H1 (cell line): ENCODE measurements around the gene EPB41L4A. TPM values are rescaled to one million over a fixed set of nuclear protein-coding genes. Genes with fewer than 3 reads are reported as not detected.

Experiments used
- CTCF ChIA-PET: fragments of 300-600 bp; sonication (Branson Sonifier 250); formaldehyde crosslinking; loops from one replicate; lab custom pipeline; 2021; ENCODE audit not compliant: partially characterized antibody; lab: Charles Lee
- POLR2A ChIA-PET: fragments of 300-600 bp; sonication (Branson Sonifier 250); formaldehyde crosslinking; loops from one replicate; lab custom pipeline; 2021; ENCODE audit warnings: inconsistent platforms; ENCODE audit not compliant: partially characterized antibody; lab: Charles Lee
- DNase-seq, 2 experiments: peaks; one replicate each; pipeline versions ENCODE4 v3.0.0 to v3.0.0-alpha.2; 2010 to 2022; ENCODE audit warnings: low spot score in 2 of 2, low read depth in 1 of 2, mixed read lengths in 1 of 2
- FAIRE-seq: peaks from 2 replicates; lab custom pipeline; 2011; peaks lifted over from hg19 to GRCh38; lab: Jason Lieb, UNC
- H2AFZ ChIP-seq: 2 replicates; pipeline ENCODE4 v1.8.1; 2012; ENCODE audit warnings: low read length, inconsistent platforms
- H2AK5ac ChIP-seq: 2 replicates; pipeline ENCODE4 v1.6.1; 2013; ENCODE audit warnings: low read depth, low read length
- H2BK120ac ChIP-seq: replicated peaks from 2 replicates; pipeline ENCODE3; 2013; ENCODE audit warnings: low read depth, low read length, inconsistent platforms
- H2BK12ac ChIP-seq: 2 replicates; pipeline ENCODE4 v1.6.1; 2013; ENCODE audit warnings: low read depth, low read length
- H2BK15ac ChIP-seq: 2 replicates; pipeline ENCODE4 v1.6.1; 2013; ENCODE audit warnings: low read length
- H2BK20ac ChIP-seq: 2 replicates; pipeline ENCODE4 v1.6.1; 2013; ENCODE audit warnings: low read length
- H2BK5ac ChIP-seq: 2 replicates; pipeline ENCODE4 v1.6.1; 2013; ENCODE audit warnings: low read depth, low read length
- H3K14ac ChIP-seq: 2 replicates; pipeline ENCODE4 v1.6.1; 2013; ENCODE audit warnings: inconsistent platforms; ENCODE audit not compliant: insufficient read length
- H3K18ac ChIP-seq: 2 replicates; pipeline ENCODE4 v1.6.1; 2013; ENCODE audit warnings: low read length; ENCODE audit errors: extremely low read depth
- H3K23ac ChIP-seq: 2 replicates; pipeline ENCODE4 v1.6.1; 2013; ENCODE audit warnings: inconsistent platforms; ENCODE audit not compliant: insufficient read length
- H3K23me2 ChIP-seq: 2 replicates; pipeline ENCODE4 v1.6.1; 2013; ENCODE audit warnings: low read depth, low read length
- H3K27ac ChIP-seq: 2 replicates; pipeline ENCODE4 v1.6.1; 2011; ENCODE audit warnings: low read depth, low read length, inconsistent platforms
- H3K27me3 ChIP-seq, 4 experiments: replicated peaks in 1 of 4; 1 replicate in 1 of 4; 2 replicates in 3 of 4; pipeline versions ENCODE4 v1.6.1 to v1.8.1; 2011 to 2013; ENCODE audit warnings: low read length in 3 of 4, mild to moderate bottlenecking in 3 of 4, inconsistent platforms in 2 of 4, mixed read lengths in 2 of 4, moderate library complexity in 1 of 4; ENCODE audit not compliant: control insufficient read depth in 3 of 4, insufficient read depth in 3 of 4; ENCODE audit errors: extremely low read depth in 1 of 4
- H3K36me3 ChIP-seq, 4 experiments: 2 replicates each; pipeline versions ENCODE4 v1.6.1 to v1.8.1; 2011 to 2013; ENCODE audit warnings: mild to moderate bottlenecking in 4 of 4, low read length in 3 of 4, moderate library complexity in 2 of 4, control low read depth in 1 of 4, inconsistent platforms in 1 of 4; ENCODE audit not compliant: insufficient read depth in 4 of 4, control insufficient read depth in 2 of 4
- H3K4ac ChIP-seq: replicated peaks from 2 replicates; pipeline ENCODE3; 2013; ENCODE audit warnings: low read length, low read depth, mixed read lengths, inconsistent platforms; ENCODE audit not compliant: insufficient read length
- H3K4me1 ChIP-seq, 4 experiments: replicated peaks in 1 of 4; 1 replicate in 1 of 4; 2 replicates in 3 of 4; pipeline versions ENCODE4 v1.6.1 to v1.8.1; 2011 to 2013; ENCODE audit warnings: low read length in 3 of 4, inconsistent platforms in 2 of 4, mixed read lengths in 1 of 4; ENCODE audit not compliant: insufficient read depth in 4 of 4, control insufficient read depth in 3 of 4
- H3K4me2 ChIP-seq, 2 experiments: 2 replicates each; pipeline versions ENCODE4 v1.6.1 to v1.8.1; 2011 to 2013; ENCODE audit warnings: low read depth in 2 of 2, low read length in 2 of 2, control low read depth in 1 of 2, inconsistent platforms in 1 of 2, mild to moderate bottlenecking in 1 of 2; ENCODE audit not compliant: insufficient read depth in 1 of 2
- H3K4me3 ChIP-seq, 4 experiments: fragments of 200-600, 300-600 bp in 1 of 4; sonication (generic), shearing (Covaris generic), sonication (Bioruptor Twin) in 1 of 4; 2 replicates each; pipeline versions ENCODE4 v1.5.1 to v1.8.1; 2011 to 2016; ENCODE audit warnings: low read length in 4 of 4, low read depth in 3 of 4, control low read depth in 2 of 4, inconsistent platforms in 2 of 4, mild to moderate bottlenecking in 2 of 4, mixed read lengths in 1 of 4, moderate library complexity in 1 of 4; ENCODE audit not compliant: insufficient read depth in 2 of 4; ENCODE audit errors: extremely low read depth in 1 of 4
- H3K56ac ChIP-seq: replicated peaks from 2 replicates; pipeline ENCODE3; 2013; ENCODE audit warnings: low read depth, mild to moderate bottlenecking, mixed read lengths, low read length, inconsistent platforms; ENCODE audit not compliant: insufficient read length
- H3K79me1 ChIP-seq: 2 replicates; pipeline ENCODE4 v1.6.1; 2013; ENCODE audit warnings: low read depth, low read length, control low read depth
- H3K79me2 ChIP-seq, 2 experiments: 2 replicates each; pipeline versions ENCODE4 v1.6.1 to v1.8.1; 2012 to 2013; ENCODE audit warnings: low read length in 2 of 2, mild to moderate bottlenecking in 2 of 2, inconsistent platforms in 1 of 2; ENCODE audit not compliant: insufficient read depth in 2 of 2, control insufficient read depth in 1 of 2
- H3K9ac ChIP-seq, 4 experiments: replicated peaks in 1 of 4; 1 replicate in 1 of 4; 2 replicates in 3 of 4; pipeline versions ENCODE4 v1.6.1 to v1.8.1; 2011 to 2013; ENCODE audit warnings: low read depth in 3 of 4, low read length in 3 of 4, control low read depth in 2 of 4, mild to moderate bottlenecking in 2 of 4, moderate library complexity in 2 of 4, inconsistent platforms in 1 of 4; ENCODE audit errors: extremely low read depth in 1 of 4
- H3K9me3 ChIP-seq, 2 experiments: 2 replicates each; pipeline versions ENCODE4 v1.6.1 to v1.8.1; 2012 to 2013; ENCODE audit warnings: mild to moderate bottlenecking in 2 of 2, moderate library complexity in 2 of 2, control low read depth in 1 of 2, inconsistent platforms in 1 of 2, low read depth in 1 of 2, low read length in 1 of 2, mixed read lengths in 1 of 2; ENCODE audit not compliant: insufficient read depth in 2 of 2
- H4K20me1 ChIP-seq, 2 experiments: replicated peaks in 1 of 2; 2 replicates each; pipeline versions ENCODE3 to v1.8.1; 2011 to 2013; ENCODE audit warnings: inconsistent platforms in 2 of 2, low read length in 2 of 2, mild to moderate bottlenecking in 1 of 2; ENCODE audit not compliant: insufficient read depth in 2 of 2, control insufficient read depth in 1 of 2
- H4K5ac ChIP-seq: 2 replicates; pipeline ENCODE4 v1.6.1; 2013; ENCODE audit warnings: low read length, low read depth, mixed read lengths, inconsistent platforms; ENCODE audit not compliant: insufficient read length
- H4K8ac ChIP-seq: 2 replicates; pipeline ENCODE4 v1.8.0; 2013; ENCODE audit warnings: mild to moderate bottlenecking, moderate library complexity, low read length, inconsistent platforms; ENCODE audit not compliant: insufficient read depth; ENCODE audit errors: extremely low read depth
- H4K91ac ChIP-seq: replicated peaks from 2 replicates; pipeline ENCODE3; 2013; ENCODE audit warnings: low read length, mixed read lengths, inconsistent platforms; ENCODE audit not compliant: insufficient read length
- ATF3 ChIP-seq: IDR thresholded peaks from 2 replicates; pipeline ENCODE4 v1.6.1; 2011; ENCODE audit warnings: low read depth, mild to moderate bottlenecking, low read length; ENCODE audit not compliant: insufficient read depth
- CBX8 ChIP-seq: fragments of 300-800, 300-1000 bp; sonication (generic); IDR thresholded peaks from 2 replicates; pipeline ENCODE4 v1.7.1; 2016; ENCODE audit warnings: low read depth, low read length, borderline replicate concordance
- HDAC2 ChIP-seq, 2 experiments: fragments of 300-600 bp in 1 of 2; sonication (generic) in 1 of 2; IDR thresholded peaks; 2 replicates each; pipeline ENCODE4 v1.6.1; 2011 to 2012; ENCODE audit warnings: low read depth in 2 of 2, low read length in 2 of 2, mild to moderate bottlenecking in 2 of 2, moderate library complexity in 2 of 2, borderline replicate concordance in 1 of 2, inconsistent platforms in 1 of 2
- JUN ChIP-seq: IDR thresholded peaks from 2 replicates; pipeline ENCODE4 v1.6.1; 2011; ENCODE audit warnings: low read depth, mild to moderate bottlenecking, improper control_type of control experiment, low read length
- KDM4A ChIP-seq: IDR thresholded peaks from one replicate; pipeline ENCODE4 v1.7.1; 2012; ENCODE audit warnings: low read depth, mild to moderate bottlenecking, moderate library complexity, low read length, inconsistent platforms; ENCODE audit not compliant: severe bottlenecking
- RFX5 ChIP-seq: IDR thresholded peaks from 2 replicates; pipeline ENCODE4 v1.6.1; 2011; ENCODE audit warnings: low read depth, low read length, improper control_type of control experiment, borderline replicate concordance
- SIRT6 ChIP-seq: IDR thresholded peaks from one replicate; pipeline ENCODE4 v1.7.1; 2012; ENCODE audit warnings: low read length, inconsistent platforms
- SP4 ChIP-seq: IDR thresholded peaks from 2 replicates; pipeline ENCODE4 v1.6.1; 2012; ENCODE audit warnings: low read length, inconsistent platforms
- USF2 ChIP-seq: IDR thresholded peaks from 2 replicates; pipeline ENCODE4 v1.6.1; 2011; ENCODE audit warnings: low read length, improper control_type of control experiment
- WGBS, 2 experiments: shearing (Covaris generic) in 1 of 2; methylation state at CpG; one replicate each; pipeline versions ENCODE4 v1.1.6 to v1.1.7; 2013 to 2015; ENCODE audit warnings: low lambda C conversion rate in 2 of 2, mixed read lengths in 2 of 2, inconsistent platforms in 1 of 2, low coverage in 1 of 2, missing lambda C conversion rate in 1 of 2; ENCODE audit not compliant: insufficient replicate concordance in 2 of 2, insufficient coverage in 1 of 2, insufficient read length in 1 of 2; ENCODE audit errors: extremely low coverage in 1 of 2, missing lambda C conversion rate in 1 of 2; 5-methylcytosine and 5-hydroxymethylcytosine counted together
- polyA plus RNA-seq, 7 experiments: library from polyadenylated mRNA; depleted of rRNA in 3 of 7; stranded (reverse) in 5 of 7; unstranded in 2 of 7; fragments of >200 nt in 5 of 7; fragments of 200-250 nt in 2 of 7; gene quantifications; 1 replicate in 5 of 7; 2 replicates in 1 of 7; 4 replicates in 1 of 7; pipeline versions ENCODE4 v1.2.1 to v1.2.3, GENCODE V29; 2011 to 2013; ENCODE audit warnings: missing spikeins in 2 of 7, mixed read lengths in 2 of 7
- total RNA-seq: library from RNA; stranded (reverse); fragmentation: NEBNext Ultra II Directional; extraction: Animal tissue kit (Norgen Biotek cat#: 25700); gene quantifications from 2 replicates; pipeline ENCODE4 v1.2.1, GENCODE V29; 2021

Gene EPB41L4A
- total and polyA plus RNA-seq, 2 of the 8 experiments (the other 6 are each of a cell fraction or from before 2014, with no cell fraction given) = 1.6 to 4.6 TPM

DNA sequence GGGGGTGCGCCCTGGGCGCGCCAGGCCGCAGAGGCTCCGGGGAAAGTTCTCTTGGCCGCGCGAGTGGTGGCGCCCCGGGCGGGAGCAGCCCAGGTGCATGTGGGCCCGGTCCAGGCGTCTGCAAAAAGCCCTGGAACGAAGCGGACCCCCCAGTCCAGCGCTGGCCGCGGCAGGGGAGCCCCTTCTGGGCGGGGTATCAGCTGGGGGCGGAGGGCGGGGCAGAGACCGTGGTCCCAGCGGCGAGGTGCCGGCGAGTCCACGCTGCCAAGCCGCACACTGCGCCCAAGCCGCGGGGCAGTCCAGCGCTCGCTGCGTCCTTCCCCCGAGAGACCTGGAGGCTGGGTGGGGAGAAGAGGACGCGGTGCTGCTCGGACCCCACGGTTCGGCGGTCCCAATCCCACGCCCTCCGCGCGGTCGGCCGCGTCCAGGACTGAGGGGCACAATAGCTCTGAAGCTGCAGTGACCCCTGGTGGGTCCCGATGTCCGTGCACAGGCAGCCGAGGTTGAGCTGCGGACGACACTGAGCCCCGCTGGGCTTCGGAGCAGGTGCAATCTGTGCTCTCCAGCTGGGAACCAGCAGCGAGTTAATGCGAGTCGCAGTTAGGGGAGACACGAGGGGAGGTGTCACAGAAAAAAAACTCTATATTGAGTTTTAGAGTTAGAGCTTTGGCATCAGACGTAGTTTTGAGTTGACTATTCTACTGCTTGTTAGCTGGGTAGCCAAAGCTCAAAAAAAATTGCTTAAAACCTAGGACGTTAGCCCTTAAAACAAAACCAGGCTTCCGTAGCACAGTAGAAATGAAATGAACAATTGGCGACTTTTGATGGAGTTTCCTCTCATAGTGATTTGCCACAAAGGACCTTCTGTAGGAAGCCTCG lies 1.1 kb upstream of the EPB41L4A start:
- peak overlapping the region in 2 of 4 experiments; percentile 48 to 55; a peak in 3 of 7 replicates for H3K9ac ChIP-seq
- no peak for FAIRE-seq
- peak overlapping the region; percentile 92; the same call in 1 of the 2 replicates for H2BK12ac ChIP-seq
- peak overlapping the region; percentile 97 for H4K91ac ChIP-seq
- peaks cover 0 to 10% (median under 1%) of the 10 kb centered on the region in 4 experiments; a peak in 2 of 7 replicates for H3K4me1 ChIP-seq
- no peak overlapping the region for H3K23ac ChIP-seq
- H3K4me2 ChIP-seq = peak overlapping the region; percentile 94 to 96
- peak overlapping the region; percentile 84 for H2AFZ ChIP-seq
- H3K23me2 ChIP-seq = peaks cover 10% of the 10 kb centered on the region
- H2BK15ac ChIP-seq = no peak overlapping the region
- H2BK20ac ChIP-seq = no peak overlapping the region
- ChIA-PET CTCF (interaction anchor here (0.6 to 8.7 kb wide), 68 partner anchors 9 to 870 kb away, joined by 3 to 77 read pairs (median 6); no protein-coding TSS in a partner anchor), POLR2A (interaction anchor here (0.8 to 4.4 kb wide), 6 partner anchors 10 to 259 kb away, joined by 3 to 24 read pairs (median 5); no protein-coding TSS in a partner anchor)
- H3K79me1 ChIP-seq = no peaks in the 10 kb centered on the region
- H3K56ac ChIP-seq = no peak overlapping the region
- H3K4ac ChIP-seq = no peak overlapping the region
- H3K9me3 ChIP-seq = no peaks in the 10 kb centered on the region
- peak overlapping the region; percentile 72; the same call in 1 of the 2 replicates for H2BK5ac ChIP-seq
- no peaks in the 10 kb centered on the region for H3K79me2 ChIP-seq
- no peak overlapping the region for H2AK5ac ChIP-seq
- peaks cover 0 to 2% of the 10 kb centered on the region in 2 experiments for H4K20me1 ChIP-seq
- H3K14ac ChIP-seq = no peak overlapping the region
- H3K36me3 ChIP-seq = no peaks in the 10 kb centered on the region
- no peak overlapping the region for H2BK120ac ChIP-seq
- peak overlapping the region; percentile 93; the same call in 1 of the 2 replicates for H3K18ac ChIP-seq
- peak overlapping the region; percentile 60 to 88 (median 80) for H3K4me3 ChIP-seq
- no peak overlapping the region for H3K27ac ChIP-seq
- WGBS, 2 experiments = 5% methylated on average over 45 of the region's 64 CpGs; no CpG with 5 or more reads in 1 of the 2 experiments
- peak overlapping the region; percentile 26 for H4K5ac ChIP-seq
- peaks cover 5 to 43% (median 23%) of the 10 kb centered on the region in 4 experiments for H3K27me3 ChIP-seq
- peak; percentile 51 to 90 for DNase-seq
- H4K8ac ChIP-seq = no peak overlapping the region
- TF ChIP-seq SP4 (no peak), JUN (no peak), SIRT6 (no peak), CBX8 (no peak), RFX5 (no peak), KDM4A (peak; percentile 99), HDAC2 (IDR thresholded peaks at IDR 0.05; ENCODE audit: borderline replicate concordance in 1 of 2, low read depth in 2 of 2, low read length in 2 of 2) (peak in 1 of 2 experiments; percentile 38; a peak in 2 of 4 replicates), ATF3 (no peak), USF2 (no peak)
